Measurements from ENCODE around the gene MRTFA. TPM values are rescaled to one million over a fixed set of nuclear protein-coding genes. Genes with fewer than 3 reads are reported as not detected.

Gene MRTFA
- total RNA-seq, 1 donor from 2014 or later = 68.4 TPM

DNA sequence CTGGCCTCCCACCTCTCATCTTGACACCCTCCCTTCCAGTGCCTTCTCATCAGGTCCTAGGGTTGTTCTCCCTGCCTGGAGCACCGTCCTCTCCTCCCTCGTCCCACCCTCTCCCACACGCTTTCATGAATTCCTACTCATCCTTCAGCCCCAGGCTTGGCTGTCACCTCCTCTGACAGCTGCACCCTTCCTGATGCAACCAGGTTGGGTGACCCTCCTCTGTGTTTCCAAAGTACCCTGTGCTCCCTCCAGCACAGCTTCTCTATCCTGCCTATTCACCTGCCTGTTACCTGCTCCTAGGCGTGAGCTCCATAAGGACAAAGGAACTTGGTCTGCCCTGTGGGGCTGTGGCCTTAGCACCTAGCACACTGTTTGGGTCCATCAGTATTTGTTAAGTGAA is 207.7 kb downstream of the MRTFA start:
- TF ChIP-seq, protein P1, sequence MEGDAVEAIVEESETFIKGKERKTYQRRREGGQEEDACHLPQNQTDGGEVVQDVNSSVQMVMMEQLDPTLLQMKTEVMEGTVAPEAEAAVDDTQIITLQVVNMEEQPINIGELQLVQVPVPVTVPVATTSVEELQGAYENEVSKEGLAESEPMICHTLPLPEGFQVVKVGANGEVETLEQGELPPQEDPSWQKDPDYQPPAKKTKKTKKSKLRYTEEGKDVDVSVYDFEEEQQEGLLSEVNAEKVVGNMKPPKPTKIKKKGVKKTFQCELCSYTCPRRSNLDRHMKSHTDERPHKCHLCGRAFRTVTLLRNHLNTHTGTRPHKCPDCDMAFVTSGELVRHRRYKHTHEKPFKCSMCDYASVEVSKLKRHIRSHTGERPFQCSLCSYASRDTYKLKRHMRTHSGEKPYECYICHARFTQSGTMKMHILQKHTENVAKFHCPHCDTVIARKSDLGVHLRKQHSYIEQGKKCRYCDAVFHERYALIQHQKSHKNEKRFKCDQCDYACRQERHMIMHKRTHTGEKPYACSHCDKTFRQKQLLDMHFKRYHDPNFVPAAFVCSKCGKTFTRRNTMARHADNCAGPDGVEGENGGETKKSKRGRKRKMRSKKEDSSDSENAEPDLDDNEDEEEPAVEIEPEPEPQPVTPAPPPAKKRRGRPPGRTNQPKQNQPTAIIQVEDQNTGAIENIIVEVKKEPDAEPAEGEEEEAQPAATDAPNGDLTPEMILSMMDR (IDR thresholded peaks at IDR 0.05; ENCODE audit: unreplicated experiment) = no peak
- Mint-ChIP-seq H3K36me3 (ENCODE audit: low read depth, unreplicated experiment) (peaks cover 44% of the 10 kb centered on the region), H3K4me3 (ENCODE audit: unreplicated experiment) (peak overlapping the region; percentile 29), H3K4me1 (ENCODE audit: unreplicated experiment) (peaks cover 23% of the 10 kb centered on the region), H3K27me3 (ENCODE audit: unreplicated experiment) (peaks cover 15% of the 10 kb centered on the region), H3K9me3 (ENCODE audit: unreplicated experiment) (no peaks in the 10 kb centered on the region), H3K27ac (ENCODE audit: unreplicated experiment) (peak overlapping the region; percentile 36)
- no peak for DNase-seq (ENCODE audit: low spot score)

DNA sequence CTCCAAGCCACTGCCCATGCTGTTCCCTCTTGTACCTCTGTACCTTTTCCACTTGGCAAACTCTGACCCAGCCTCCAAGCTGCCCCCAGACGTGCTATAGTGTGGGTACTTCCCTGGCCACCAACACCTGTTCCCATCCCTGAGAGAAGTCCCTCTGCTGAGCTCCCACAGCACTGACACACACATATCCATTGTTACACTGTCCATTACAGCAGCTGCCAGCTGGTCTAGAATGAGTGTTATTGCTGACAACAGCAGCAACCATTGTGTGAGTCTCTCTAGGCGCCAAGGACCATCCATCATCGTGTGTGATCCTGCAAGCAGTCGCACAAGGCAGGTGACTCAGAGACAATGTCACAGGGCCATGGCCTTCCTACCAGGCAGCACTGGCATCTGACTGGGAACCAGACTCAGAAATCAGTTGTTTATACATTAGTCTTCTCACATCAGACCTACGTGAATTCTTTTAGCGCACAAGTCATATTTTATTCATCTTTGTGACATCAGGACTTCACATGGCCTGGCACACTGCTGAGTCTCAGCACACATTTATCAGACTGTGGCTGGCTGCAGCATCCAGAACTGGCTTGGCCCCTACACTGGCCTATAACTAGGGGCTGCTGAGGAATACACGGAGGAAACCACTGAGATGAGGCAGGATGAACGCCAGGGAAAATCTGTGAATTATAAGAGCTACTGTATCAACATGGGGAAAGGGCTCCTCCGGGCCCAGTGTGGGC is 209.8 kb downstream of the MRTFA start:
- no peak for DNase-seq (ENCODE audit: low spot score)
- Mint-ChIP-seq H3K27me3 (ENCODE audit: unreplicated experiment) (peaks cover 25% of the 10 kb centered on the region), H3K27ac (ENCODE audit: unreplicated experiment) (peak overlapping the region; percentile 51)

DNA sequence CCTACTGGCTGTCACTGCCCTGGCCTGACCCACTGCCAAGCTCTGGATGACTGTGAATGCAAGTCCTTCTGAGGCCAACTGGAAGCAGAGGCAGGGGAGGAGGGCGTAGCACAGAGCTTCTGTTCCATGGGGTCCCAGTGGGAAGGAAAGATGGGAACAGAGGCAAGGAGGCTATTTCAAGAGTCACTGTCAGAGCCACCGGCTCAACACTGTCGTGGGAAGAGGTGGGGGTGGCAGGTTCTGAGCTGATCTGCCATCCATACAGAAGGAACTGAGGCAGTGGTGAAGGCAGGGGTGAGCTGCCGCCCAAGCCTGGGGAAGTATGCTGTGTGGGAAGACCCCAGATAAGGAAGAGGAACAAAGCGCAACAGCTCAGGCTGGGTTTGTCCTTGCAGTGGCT is 211.4 kb downstream of the MRTFA start:
- H3K9me3 Mint-ChIP-seq (ENCODE audit: unreplicated experiment) = no peaks in the 10 kb centered on the region
- no peak for DNase-seq (ENCODE audit: low spot score)
- no peak overlapping the region for H3K4me3 Mint-ChIP-seq (ENCODE audit: unreplicated experiment)
- peaks cover 70% of the 10 kb centered on the region for H3K36me3 Mint-ChIP-seq (ENCODE audit: low read depth, unreplicated experiment)
- no peak overlapping the region for H3K27ac Mint-ChIP-seq (ENCODE audit: unreplicated experiment)
- peaks cover 16% of the 10 kb centered on the region for H3K4me1 Mint-ChIP-seq (ENCODE audit: unreplicated experiment)
- TF ChIP-seq, protein P1 (IDR thresholded peaks at IDR 0.05; ENCODE audit: unreplicated experiment) = no peak
- peaks cover 23% of the 10 kb centered on the region for H3K27me3 Mint-ChIP-seq (ENCODE audit: unreplicated experiment)

More for the DNA sequence above, 209.8 kb downstream of the MRTFA start:
- H3K9me3 Mint-ChIP-seq (ENCODE audit: unreplicated experiment) = no peaks in the 10 kb centered on the region
- H3K4me3 Mint-ChIP-seq (ENCODE audit: unreplicated experiment) = peak overlapping the region; percentile 26
- peaks cover 23% of the 10 kb centered on the region for H3K4me1 Mint-ChIP-seq (ENCODE audit: unreplicated experiment)
- TF ChIP-seq, protein P1 (IDR thresholded peaks at IDR 0.05; ENCODE audit: unreplicated experiment) = no peak
- H3K36me3 Mint-ChIP-seq (ENCODE audit: low read depth, unreplicated experiment) = peaks cover 63% of the 10 kb centered on the region

DNA sequence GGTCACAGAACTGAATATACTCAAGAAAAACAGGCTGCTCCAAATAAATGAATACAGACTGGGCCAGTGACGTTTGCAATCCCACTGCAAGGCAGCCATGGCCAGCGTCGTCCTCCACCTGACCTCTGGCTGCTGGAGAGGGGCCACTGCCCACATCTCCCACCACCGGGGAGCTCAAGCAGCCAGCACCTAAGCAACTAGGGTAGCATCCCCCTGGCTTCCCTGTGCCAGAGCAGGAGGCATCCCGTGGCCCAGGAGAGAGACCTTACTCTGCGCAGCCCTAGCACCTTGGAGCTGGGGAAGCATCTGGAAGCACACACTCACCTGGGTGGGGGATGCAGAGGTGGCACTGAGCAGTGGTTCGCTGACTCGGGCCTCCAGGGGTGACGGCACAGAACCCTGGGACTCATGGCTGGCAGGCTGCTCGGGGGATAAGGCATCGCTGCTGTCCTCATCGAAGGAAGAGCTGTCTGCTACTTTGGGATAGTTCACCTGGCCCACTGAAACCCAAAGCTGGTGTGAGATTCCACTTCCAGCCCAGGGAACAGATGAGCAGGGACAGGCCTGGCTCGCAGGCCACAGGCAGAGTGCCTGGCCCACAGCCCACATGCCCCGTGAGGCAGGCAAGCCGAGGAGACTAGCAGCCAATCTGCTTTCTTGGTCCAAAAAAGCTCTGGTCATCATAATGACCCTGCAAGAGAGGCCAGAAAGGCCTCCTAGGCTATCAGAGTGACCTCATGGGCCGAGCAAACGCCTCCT is 212.5 kb downstream of the MRTFA start:
- Mint-ChIP-seq H3K4me1 (ENCODE audit: unreplicated experiment) (peaks cover 14% of the 10 kb centered on the region), H3K27me3 (ENCODE audit: unreplicated experiment) (peaks cover 23% of the 10 kb centered on the region), H3K9me3 (ENCODE audit: unreplicated experiment) (no peaks in the 10 kb centered on the region), H3K4me3 (ENCODE audit: unreplicated experiment) (peak overlapping the region; percentile 47), H3K36me3 (ENCODE audit: low read depth, unreplicated experiment) (peaks cover 69% of the 10 kb centered on the region), H3K27ac (ENCODE audit: unreplicated experiment) (no peak overlapping the region)
- DNase-seq (ENCODE audit: low spot score) = no peak
- TF ChIP-seq, protein P1 (IDR thresholded peaks at IDR 0.05; ENCODE audit: unreplicated experiment) = no peak

DNA sequence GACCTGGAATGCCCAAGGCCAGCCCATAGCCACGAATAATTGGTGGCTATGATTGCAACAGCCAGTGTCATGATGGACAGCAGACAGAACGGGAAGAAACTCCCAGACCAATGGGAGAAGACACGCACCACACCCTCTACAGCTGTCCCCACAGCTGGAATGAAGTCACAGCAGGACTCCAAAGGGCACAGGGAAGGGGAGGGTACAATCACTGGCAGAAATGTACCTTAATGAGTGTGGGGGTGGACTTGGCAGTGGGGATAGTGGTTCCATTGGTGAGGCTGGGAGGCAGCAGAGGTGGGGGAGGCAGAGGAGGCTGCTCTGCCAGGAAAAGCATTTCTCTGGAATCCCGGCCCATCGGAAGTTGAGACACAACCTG is 213.2 kb downstream of the MRTFA start:
- Mint-ChIP-seq H3K27ac (ENCODE audit: unreplicated experiment) (peak overlapping the region; percentile 22), H3K36me3 (ENCODE audit: low read depth, unreplicated experiment) (peaks cover 64% of the 10 kb centered on the region), H3K27me3 (ENCODE audit: unreplicated experiment) (peaks cover 20% of the 10 kb centered on the region), H3K4me1 (ENCODE audit: unreplicated experiment) (peaks cover 14% of the 10 kb centered on the region), H3K4me3 (ENCODE audit: unreplicated experiment) (peak overlapping the region; percentile 47), H3K9me3 (ENCODE audit: unreplicated experiment) (no peaks in the 10 kb centered on the region)
- TF ChIP-seq, protein P1 (IDR thresholded peaks at IDR 0.05; ENCODE audit: unreplicated experiment) = no peak
- DNase-seq (ENCODE audit: low spot score) = no peak
